K562 (cell line): ENCODE measurements around the gene TRIM37. TPM values are rescaled to one million over a fixed set of nuclear protein-coding genes. Genes with fewer than 3 reads are reported as not detected.

Experiments
- BCL6 ChIP-seq: fragments of 250-450 bp; sonication (Bioruptor Pico); IDR thresholded peaks from 2 replicates; pipeline ENCODE4 v1.4.0; 2020
- EGR1 ChIP-seq: fragments of 450-650 bp; conservative IDR thresholded peaks from 2 replicates; pipeline ENCODE4 v1.6.1; 2017; ENCODE audit warnings: mild to moderate bottlenecking
- MYBL2 ChIP-seq, 2 experiments: fragments of 450-650 bp in 1 of 2; sonication (generic) in 1 of 2; formaldehyde crosslinking in 1 of 2; IDR thresholded peaks; 2 replicates each; pipeline versions ENCODE4 v1.6.1 to v1.8.1; 2017 to 2022; ENCODE audit warnings: borderline replicate concordance in 1 of 2, inconsistent platforms in 1 of 2, low read depth in 1 of 2, mild to moderate bottlenecking in 1 of 2, missing genetic modification reagents in 1 of 2, moderate library complexity in 1 of 2
- NR2C1 ChIP-seq, 2 experiments: fragments of 450-650 bp; IDR thresholded peaks; 2 replicates each; pipeline ENCODE4 v1.6.1; 2017; ENCODE audit warnings: mild to moderate bottlenecking in 2 of 2, antibody characterized with exemption in 1 of 2, inconsistent platforms in 1 of 2, missing compliant biosample characterization in 1 of 2, missing genetic modification characterization in 1 of 2
- PML ChIP-seq: IDR thresholded peaks from 2 replicates; pipeline ENCODE4 v1.6.1; 2012; ENCODE audit warnings: low read length, inconsistent platforms
- RB1 ChIP-seq: fragments of 450-650 bp; IDR thresholded peaks from 2 replicates; pipeline ENCODE4 v1.6.1; 2017; ENCODE audit warnings: low read depth, mild to moderate bottlenecking
- RBBP5 ChIP-seq: fragments of 200-600 bp; sonication (generic); IDR thresholded peaks from 2 replicates; pipeline ENCODE4 v1.6.1; 2012; ENCODE audit warnings: borderline replicate concordance, mild to moderate bottlenecking, low read length, control low read depth, inconsistent platforms; ENCODE audit not compliant: insufficient read depth, poor library complexity, severe bottlenecking
- RCOR1 ChIP-seq, 2 experiments: IDR thresholded peaks; 2 replicates each; pipeline ENCODE4 v1.6.1; 2012; ENCODE audit warnings: low read depth in 2 of 2, low read length in 2 of 2, borderline replicate concordance in 1 of 2, improper control_type of control experiment in 1 of 2
- ZNF217 ChIP-seq: sonication (generic); formaldehyde crosslinking; IDR thresholded peaks from 2 replicates; pipeline ENCODE4 v1.8.0; 2022; ENCODE audit warnings: mild to moderate bottlenecking, missing genetic modification reagents
- ZNF668 ChIP-seq: fragments of 250-450 bp; sonication (Bioruptor Pico); IDR thresholded peaks from 2 replicates; pipeline ENCODE4 v1.8.0; 2022; ENCODE audit warnings: mild to moderate bottlenecking, inconsistent platforms
- polyA plus RNA-seq, 8 experiments: library from polyadenylated mRNA; depleted of rRNA in 4 of 8; stranded (reverse) in 5 of 8; unstranded in 3 of 8; fragments of >200 nt; fragmentation: Nextera tagmentation in 2 of 8; fragmentation: Illumina TruSeq in 1 of 8; extraction: Ambion mirVana in 2 of 8; extraction: Trizol in 1 of 8; gene quantifications; 2 replicates each; pipeline versions ENCODE4 v1.2.1 to v1.2.3, GENCODE V29; 2011 to 2014; ENCODE audit warnings: inconsistent platforms in 1 of 8, missing spikeins in 1 of 8
- total RNA-seq, 7 experiments: library from RNA; depleted of rRNA in 6 of 7; stranded (reverse); fragments of >200 nt in 6 of 7; fragmentation: Illumina TruSeq in 2 of 7; extraction: Trizol in 2 of 7; gene quantifications; 2 replicates each; pipeline versions ENCODE4 v1.2.1 to v1.2.3, GENCODE V29; 2011 to 2021; ENCODE audit warnings: low replicate concordance in 1 of 7
- TF ChIP-seq, protein P1 (sequence below): fragments of 450-650 bp; IDR thresholded peaks from 2 replicates; pipeline ENCODE4 v1.6.1; 2017; ENCODE audit warnings: antibody characterized with exemption, mild to moderate bottlenecking
- TF ChIP-seq, protein P2 (sequence below), 2 experiments: IDR thresholded peaks; 2 replicates each; pipeline ENCODE4 v1.6.1; 2011; ENCODE audit warnings: borderline replicate concordance in 1 of 2, control low read depth in 1 of 2, low read depth in 1 of 2, low read length in 1 of 2, mild to moderate bottlenecking in 1 of 2, mixed read lengths in 1 of 2, moderate library complexity in 1 of 2; ENCODE audit not compliant: insufficient read depth in 1 of 2, insufficient read length in 1 of 2, poor library complexity in 1 of 2, severe bottlenecking in 1 of 2; ENCODE audit errors: extremely low read depth in 1 of 2
- TF ChIP-seq, protein P3 (sequence below): IDR thresholded peaks from 2 replicates; pipeline ENCODE4 v1.6.1; 2016; ENCODE audit warnings: missing genetic modification characterization, missing compliant biosample characterization

TRIM37 gene
- total and polyA plus RNA-seq, 9 of the 15 experiments (the other 6 are each of a cell fraction or from before 2014, with no cell fraction given) = 4.5 to 31.4 (median 23.8) TPM

DNA sequence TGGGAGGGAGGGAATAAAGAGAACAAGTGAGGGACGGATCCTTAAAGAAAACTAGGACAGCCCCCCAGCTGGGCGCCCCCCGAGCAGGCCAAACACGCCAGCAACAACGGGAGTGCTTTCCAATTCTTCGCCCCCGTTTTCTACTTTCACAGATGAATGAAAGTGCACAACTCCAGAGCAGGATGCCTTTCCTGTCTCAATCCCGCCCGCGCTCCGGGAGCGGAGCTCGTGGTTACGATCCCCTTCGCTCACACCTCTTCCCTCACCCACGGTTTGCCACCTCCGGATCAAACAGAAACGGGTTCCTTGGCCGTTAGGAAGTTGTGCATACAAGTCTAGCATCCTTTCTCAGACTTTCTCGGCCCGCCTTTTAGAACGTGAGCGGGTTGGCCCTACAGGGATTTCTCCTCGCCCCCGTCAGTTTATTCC is 47.6 kb upstream of the TRIM37 start (continued):
- TF ChIP-seq, protein P1, sequence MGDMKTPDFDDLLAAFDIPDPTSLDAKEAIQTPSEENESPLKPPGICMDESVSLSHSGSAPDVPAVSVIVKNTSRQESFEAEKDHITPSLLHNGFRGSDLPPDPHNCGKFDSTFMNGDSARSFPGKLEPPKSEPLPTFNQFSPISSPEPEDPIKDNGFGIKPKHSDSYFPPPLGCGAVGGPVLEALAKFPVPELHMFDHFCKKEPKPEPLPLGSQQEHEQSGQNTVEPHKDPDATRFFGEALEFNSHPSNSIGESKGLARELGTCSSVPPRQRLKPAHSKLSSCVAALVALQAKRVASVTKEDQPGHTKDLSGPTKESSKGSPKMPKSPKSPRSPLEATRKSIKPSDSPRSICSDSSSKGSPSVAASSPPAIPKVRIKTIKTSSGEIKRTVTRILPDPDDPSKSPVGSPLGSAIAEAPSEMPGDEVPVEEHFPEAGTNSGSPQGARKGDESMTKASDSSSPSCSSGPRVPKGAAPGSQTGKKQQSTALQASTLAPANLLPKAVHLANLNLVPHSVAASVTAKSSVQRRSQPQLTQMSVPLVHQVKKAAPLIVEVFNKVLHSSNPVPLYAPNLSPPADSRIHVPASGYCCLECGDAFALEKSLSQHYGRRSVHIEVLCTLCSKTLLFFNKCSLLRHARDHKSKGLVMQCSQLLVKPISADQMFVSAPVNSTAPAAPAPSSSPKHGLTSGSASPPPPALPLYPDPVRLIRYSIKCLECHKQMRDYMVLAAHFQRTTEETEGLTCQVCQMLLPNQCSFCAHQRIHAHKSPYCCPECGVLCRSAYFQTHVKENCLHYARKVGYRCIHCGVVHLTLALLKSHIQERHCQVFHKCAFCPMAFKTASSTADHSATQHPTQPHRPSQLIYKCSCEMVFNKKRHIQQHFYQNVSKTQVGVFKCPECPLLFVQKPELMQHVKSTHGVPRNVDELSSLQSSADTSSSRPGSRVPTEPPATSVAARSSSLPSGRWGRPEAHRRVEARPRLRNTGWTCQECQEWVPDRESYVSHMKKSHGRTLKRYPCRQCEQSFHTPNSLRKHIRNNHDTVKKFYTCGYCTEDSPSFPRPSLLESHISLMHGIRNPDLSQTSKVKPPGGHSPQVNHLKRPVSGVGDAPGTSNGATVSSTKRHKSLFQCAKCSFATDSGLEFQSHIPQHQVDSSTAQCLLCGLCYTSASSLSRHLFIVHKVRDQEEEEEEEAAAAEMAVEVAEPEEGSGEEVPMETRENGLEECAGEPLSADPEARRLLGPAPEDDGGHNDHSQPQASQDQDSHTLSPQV = 0 out of 2 replicates have a peak, but pooled peaks have one; percentile 47
- no peak for TF ChIP-seq BCL6 (CRISPR knock-in tag)
- TF ChIP-seq EGR1 = peak; percentile 80
- TF ChIP-seq ZNF217 (CRISPR knock-in tag) = no peak
- no peak for TF ChIP-seq MYBL2 (IDR thresholded peaks at IDR 0.05; ENCODE audit: low read depth)
- TF ChIP-seq MYBL2 (CRISPR knock-in tag; IDR thresholded peaks at IDR 0.05; ENCODE audit: borderline replicate concordance) = no peak
- TF ChIP-seq RCOR1 (IDR thresholded peaks at IDR 0.05; ENCODE audit: borderline replicate concordance in 1 of 2, low read depth in 2 of 2, low read length in 2 of 2) = no peak
- TF ChIP-seq NR2C1 (IDR thresholded peaks at IDR 0.05) = no peak
- no peak for TF ChIP-seq NR2C1 (tag; IDR thresholded peaks at IDR 0.05)
- 0 out of 2 replicates have a peak, but pooled peaks have one; percentile 7 for TF ChIP-seq RB1
- TF ChIP-seq RBBP5 = peak; percentile 89
- TF ChIP-seq, protein P2, sequence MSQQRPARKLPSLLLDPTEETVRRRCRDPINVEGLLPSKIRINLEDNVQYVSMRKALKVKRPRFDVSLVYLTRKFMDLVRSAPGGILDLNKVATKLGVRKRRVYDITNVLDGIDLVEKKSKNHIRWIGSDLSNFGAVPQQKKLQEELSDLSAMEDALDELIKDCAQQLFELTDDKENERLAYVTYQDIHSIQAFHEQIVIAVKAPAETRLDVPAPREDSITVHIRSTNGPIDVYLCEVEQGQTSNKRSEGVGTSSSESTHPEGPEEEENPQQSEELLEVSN (IDR thresholded peaks at IDR 0.05; ENCODE audit: borderline replicate concordance in 1 of 2, extremely low read depth in 1 of 2, insufficient read depth in 1 of 2, insufficient read length in 1 of 2, low read depth in 1 of 2, low read length in 1 of 2, poor library complexity in 1 of 2, severe bottlenecking in 1 of 2) = peak in 1 of 2 experiments; percentile 58
- 0 out of 2 replicates have a peak, but pooled peaks have one; percentile 43 for TF ChIP-seq ZNF668
- 0 out of 2 replicates have a peak, but pooled peaks have one; percentile 3 for TF ChIP-seq PML
- TF ChIP-seq, protein P3, sequence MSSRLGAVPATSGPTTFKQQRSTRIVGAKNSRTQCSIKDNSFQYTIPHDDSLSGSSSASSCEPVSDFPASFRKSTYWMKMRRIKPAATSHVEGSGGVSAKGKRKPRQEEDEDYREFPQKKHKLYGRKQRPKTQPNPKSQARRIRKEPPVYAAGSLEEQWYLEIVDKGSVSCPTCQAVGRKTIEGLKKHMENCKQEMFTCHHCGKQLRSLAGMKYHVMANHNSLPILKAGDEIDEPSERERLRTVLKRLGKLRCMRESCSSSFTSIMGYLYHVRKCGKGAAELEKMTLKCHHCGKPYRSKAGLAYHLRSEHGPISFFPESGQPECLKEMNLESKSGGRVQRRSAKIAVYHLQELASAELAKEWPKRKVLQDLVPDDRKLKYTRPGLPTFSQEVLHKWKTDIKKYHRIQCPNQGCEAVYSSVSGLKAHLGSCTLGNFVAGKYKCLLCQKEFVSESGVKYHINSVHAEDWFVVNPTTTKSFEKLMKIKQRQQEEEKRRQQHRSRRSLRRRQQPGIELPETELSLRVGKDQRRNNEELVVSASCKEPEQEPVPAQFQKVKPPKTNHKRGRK (tag) = 0 out of 2 replicates have a peak, but pooled peaks have one; percentile 20
